ENCODE data around the gene CGB3. TPM values are rescaled to one million over a fixed set of nuclear protein-coding genes. Genes with fewer than 3 reads are reported as not detected.

Gene CGB3
- total RNA-seq: not detected in 2 replicates

GRCh38 chr19:49024233-49024632 lies at the start of gene CGB3:
Gene CGB3, minus strand, starts transcription at chr19:49024333. Its CDS starts 362 bp downstream, at chr19:49023971.

DNA sequence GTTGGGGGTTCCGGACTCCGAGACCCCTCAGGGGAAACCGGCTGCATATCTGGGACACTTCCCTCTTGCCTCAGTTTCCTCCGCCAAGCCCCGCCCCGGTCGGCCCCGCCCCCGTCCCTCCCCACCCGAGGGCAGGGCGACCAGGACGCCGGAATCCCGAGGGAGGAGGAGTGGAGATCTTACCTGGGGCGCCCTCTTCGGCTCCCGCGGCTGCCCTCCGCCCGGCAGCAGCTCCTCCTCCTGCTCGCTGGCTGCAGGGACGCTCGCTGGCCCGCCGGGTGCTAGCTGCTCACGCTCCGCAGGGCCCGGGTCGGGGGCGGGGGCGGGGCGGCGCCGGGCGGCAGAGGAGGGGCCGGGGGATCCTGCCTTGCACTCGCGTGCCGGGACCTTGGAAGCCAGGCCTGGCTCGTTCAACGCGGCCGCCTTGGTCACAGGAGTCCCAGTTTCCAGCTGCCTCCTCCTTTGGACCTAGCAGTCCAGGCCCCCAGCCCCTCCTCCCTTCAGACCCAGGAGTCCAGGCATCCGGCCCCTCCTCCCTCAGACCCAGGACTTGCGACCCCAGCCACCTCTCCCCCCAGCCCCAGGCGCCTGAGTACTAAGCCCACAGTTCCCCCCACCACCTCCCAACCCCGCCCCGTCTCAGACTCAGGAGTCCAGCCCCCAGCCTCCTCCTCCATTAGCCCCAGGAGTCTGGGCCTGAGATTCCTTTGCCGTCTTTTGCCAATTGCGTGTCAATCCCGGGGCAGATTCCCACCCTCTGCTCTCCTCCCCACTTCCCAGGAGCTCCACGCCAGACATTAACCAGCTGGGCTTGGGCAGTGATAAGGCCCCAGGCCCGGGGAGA lies 40.9 kb upstream of the CGB3 start, which contains the start of gene NTF4:
NTF4 (minus strand) TSS at position 51 of the 844 bp plus-strand sequence. CDS start 2,821 bp downstream, outside the sequence.

DNA sequence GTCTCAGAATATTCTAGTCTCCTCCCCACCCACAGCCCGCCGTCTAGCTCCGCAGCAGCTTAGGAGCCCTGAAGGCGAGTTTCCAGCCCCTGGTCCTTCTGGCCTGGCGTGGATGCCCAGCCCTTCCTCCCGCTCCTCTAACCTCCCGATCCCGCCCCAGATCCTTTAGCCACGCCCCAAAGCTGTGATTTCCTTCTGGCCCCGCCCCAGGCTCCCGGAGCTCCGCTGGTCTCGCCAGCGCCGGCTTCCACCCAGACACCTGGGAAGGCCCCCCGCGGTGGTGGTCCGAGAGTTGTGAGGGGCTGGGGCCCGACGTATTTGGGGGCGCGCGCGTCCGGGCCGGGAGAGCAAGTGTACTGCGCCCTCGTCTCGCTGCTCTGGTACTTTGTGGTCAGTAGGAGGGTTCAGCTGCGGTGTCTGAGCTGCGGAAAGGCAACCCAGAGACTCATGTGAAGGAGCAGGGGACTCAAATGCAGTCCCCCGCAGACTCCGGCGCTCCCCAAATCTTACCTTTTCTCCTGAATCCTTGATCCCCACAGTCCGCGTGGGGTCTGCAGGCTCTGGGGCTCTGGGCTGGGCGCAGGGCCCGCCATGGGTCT lies 33.6 kb upstream of the CGB3 start, which contains the start of gene CGB7:
CGB7 (minus strand) TSS at position 114 of the 599 bp plus-strand sequence. CDS start 2,374 bp downstream, outside the sequence.

DNA sequence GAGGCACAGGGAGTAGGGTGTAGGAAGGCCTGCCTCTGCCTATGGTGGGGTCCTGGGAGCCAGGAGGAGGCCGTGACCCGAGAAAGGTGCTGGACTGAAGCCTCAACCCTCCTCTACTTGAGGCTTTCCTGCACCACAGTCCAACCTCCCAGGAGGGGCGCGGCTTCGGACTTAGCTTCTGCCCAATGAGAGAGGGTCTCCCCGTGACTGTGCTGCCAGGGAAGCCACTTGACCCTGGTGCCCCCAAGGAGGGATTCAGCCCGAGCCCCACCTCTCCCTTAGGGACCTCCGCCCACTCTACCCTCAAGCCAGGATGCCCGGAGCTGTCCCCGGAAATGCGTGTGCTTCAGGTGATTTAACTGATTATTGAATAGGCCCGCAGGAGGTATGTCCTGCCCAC lies 24.9 kb upstream of the CGB3 start, which contains the start of gene CGB8:
CGB8 (minus strand) TSS at position 101 of the 400 bp plus-strand sequence. CDS start 372 bp downstream, outside the sequence.

DNA sequence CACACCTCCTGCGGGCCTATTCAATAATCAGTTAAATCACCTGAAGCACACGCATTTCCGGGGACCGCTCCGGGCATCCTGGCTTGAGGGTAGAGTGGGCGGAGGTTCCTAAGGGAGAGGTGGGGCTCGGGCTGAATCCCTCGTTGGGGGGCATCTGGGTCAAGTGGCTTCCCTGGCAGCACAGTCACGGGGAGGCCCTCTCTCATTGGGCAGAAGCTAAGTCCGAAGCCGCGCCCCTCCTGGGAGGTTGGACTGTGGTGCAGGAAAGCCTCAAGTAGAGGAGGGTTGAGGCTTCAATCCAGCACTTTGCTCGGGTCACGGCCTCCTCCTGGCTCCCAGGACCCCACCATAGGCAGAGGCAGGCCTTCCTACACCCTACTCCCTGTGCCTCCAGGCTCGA lies 19.4 kb upstream of the CGB3 start, which contains the start of gene CGB5:
CGB5 (plus strand) TSS at position 301 of the 400 bp plus-strand sequence. CDS start 362 bp downstream, outside the sequence.

DNA sequence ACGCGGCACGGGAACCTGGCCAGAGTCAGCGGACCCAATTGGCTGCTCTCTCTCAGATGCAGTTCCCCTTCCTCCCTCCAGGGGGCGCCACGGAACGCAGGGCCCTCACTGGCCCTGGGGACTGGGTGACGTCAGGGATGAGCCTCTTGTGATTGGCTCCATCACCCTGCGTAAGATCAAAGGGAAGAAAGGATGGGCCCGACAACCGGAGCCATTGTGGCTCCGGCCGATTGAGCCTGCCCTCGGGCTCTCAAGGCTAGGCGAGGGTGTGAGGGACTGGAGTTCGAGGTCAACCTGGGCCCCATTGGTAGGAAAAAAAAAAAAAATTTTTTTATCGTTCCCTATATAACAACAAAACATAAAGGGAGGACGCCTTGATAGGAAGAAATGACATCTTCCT lies 12.7 kb upstream of the CGB3 start, which contains the start of gene CGB1:
CGB1 (minus strand) TSS at position 81 of the 400 bp plus-strand sequence. CDS start 184 bp downstream, outside the sequence.

DNA sequence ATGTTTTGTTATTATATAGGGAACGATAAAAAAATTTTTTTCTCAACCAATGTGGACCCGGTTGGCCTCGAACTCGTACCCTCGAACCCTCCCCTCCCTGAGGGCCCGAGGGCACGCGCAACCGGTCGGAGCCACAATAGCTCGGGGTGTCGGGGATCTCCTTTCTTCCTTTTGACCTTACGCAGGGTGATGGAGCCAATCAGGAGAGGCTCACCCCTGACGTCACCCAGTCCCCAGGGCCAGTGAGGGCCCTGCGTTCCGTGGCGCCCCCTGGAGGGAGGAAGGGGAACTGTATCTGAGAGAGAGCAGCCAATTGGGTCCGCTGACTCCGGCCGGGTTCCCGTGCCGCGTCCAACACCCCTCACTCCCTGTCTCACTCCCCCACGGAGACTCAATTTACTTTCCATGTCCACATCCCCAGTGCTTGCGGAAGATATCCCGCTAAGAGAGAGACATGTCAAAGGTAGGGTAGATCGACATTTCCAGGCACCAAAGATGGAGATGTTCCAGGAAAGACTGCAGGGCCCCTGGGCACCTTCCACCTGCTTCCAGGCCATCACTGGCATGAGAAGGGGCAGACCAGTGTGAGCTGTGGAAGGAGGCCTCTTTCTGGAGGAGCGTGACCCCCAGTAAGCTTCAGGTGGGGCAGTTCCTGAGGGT lies 7.6 kb upstream of the CGB3 start, which contains the start of gene CGB2:
CGB2 (plus strand) TSS at position 249 of the 660 bp plus-strand sequence; CDS start at position 455, 206 bp downstream.

GRCh38 chr19:49017041-49017665 lies 7.0 kb downstream of the CGB3 start, which contains the start of gene LHB:
Gene LHB, minus strand, starts transcription at chr19:49017091. Its CDS starts 10 bp downstream, at chr19:49017081.

DNA sequence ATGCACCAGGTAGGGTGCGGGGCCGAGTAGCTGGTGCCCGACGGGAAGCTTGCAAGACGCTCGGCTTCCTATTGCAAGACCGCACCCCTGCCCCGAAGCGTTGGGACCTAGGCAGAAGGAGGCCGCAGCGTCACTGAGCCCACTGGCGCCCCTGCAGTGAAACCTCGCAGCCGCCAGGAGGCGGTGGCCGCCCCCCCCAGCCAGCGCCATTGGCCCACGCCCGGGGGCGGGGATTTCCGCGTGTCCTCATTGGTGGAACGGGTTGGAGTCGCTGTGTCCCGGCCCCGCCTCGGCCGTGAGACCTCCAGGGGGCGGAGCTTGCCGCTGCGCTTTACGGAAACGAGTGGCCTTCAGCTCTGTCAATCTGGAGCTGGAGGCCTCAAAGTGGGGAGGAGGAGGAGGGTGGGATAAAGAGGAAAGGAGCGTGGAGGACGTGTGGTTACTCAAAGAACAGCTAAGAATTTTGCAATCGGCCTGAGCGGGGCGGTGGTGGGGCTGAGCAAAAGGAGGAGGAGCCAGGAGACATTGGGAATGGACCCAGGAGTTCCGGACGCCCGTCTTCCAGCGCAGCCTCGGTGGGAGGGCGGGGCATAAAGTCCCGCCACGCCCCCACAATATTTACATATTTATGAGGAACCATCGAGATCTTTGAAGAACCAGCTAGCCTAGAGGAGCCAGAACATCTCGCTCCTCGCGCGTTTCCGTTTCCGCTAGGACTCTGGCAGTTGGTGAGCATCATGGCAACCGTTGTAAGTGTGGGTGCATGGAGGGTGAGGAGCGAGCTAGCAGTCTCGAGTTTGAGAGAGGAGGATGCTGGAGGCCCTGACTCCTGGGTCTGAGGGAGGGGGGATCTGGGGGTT lies 30.7 kb downstream of the CGB3 start, which contains the start of the genes GYS1 and RUVBL2:
GYS1 (minus strand) TSS at position 135 of the 860 bp plus-strand sequence. CDS start 197 bp downstream, outside the sequence.
RUVBL2 (plus strand) TSS at position 713 of the 860 bp plus-strand sequence; CDS start at position 738, 25 bp downstream.

Other genes with a start within 250 kb of the CGB3 start
- 46.4 and 51.6 TPM in 2 replicates for gene BCAT2, start 213.3 kb downstream of the CGB3 start, total RNA-seq
- 6.0 TPM in 2 replicates for gene HSD17B14, start 187.8 kb downstream of the CGB3 start, total RNA-seq
- gene PLEKHA4, start 155.7 kb downstream of the CGB3 start, total RNA-seq: 33.5 and 35.4 TPM in 2 replicates
- gene PPP1R15A, start 151.9 kb downstream of the CGB3 start, total RNA-seq: 70.0 and 111 TPM in 2 replicates
- gene TULP2, start 125.6 kb downstream of the CGB3 start, total RNA-seq: 0.44 and 1.7 TPM in 2 replicates
- 185 and 330 TPM in 2 replicates for gene NUCB1, start 124.0 kb downstream of the CGB3 start, total RNA-seq
- not detected in 2 replicates for gene DHDH, start 90.6 kb downstream of the CGB3 start, total RNA-seq
- gene BAX, start 69.5 kb downstream of the CGB3 start, total RNA-seq: 84.1 and 144 TPM in 2 replicates
- gene FTL, start 59.0 kb downstream of the CGB3 start, total RNA-seq: 3,972 and 15,717 TPM in 2 replicates
- gene GYS1, start 31.0 kb downstream of the CGB3 start, total RNA-seq: 41.5 and 53.4 TPM in 2 replicates
- gene RUVBL2, start 30.4 kb downstream of the CGB3 start, total RNA-seq: 175 and 353 TPM in 2 replicates
- not detected in 2 replicates for gene LHB, start 7.2 kb downstream of the CGB3 start, total RNA-seq
- not detected in 2 replicates for gene CGB2, start 7.6 kb upstream of the CGB3 start, total RNA-seq
- gene CGB1, start 12.6 kb upstream of the CGB3 start, total RNA-seq: not detected in 2 replicates
- gene CGB5, start 19.5 kb upstream of the CGB3 start, total RNA-seq: not detected in 2 replicates
- not detected in 2 replicates for gene CGB8, start 24.8 kb upstream of the CGB3 start, total RNA-seq
- gene CGB7, start 33.4 kb upstream of the CGB3 start, total RNA-seq: not detected in 2 replicates
- not detected in 2 replicates for gene NTF4, start 40.5 kb upstream of the CGB3 start, total RNA-seq
- gene KCNA7, start 48.4 kb upstream of the CGB3 start, total RNA-seq: not detected in 2 replicates
- 116 and 242 TPM in 2 replicates for gene SNRNP70, start 61.1 kb upstream of the CGB3 start, total RNA-seq
- 6.3 and 7.4 TPM in 2 replicates for gene LIN7B, start 90.0 kb upstream of the CGB3 start, total RNA-seq
- 0.99 TPM in 1 of 2 replicates, not detected in the other for gene C19orf73, start 94.8 kb upstream of the CGB3 start, total RNA-seq
- gene PPFIA3, start 95.2 kb upstream of the CGB3 start, total RNA-seq: 1.0 and 1.5 TPM in 2 replicates
- not detected in 2 replicates for gene HRC, start 131.1 kb upstream of the CGB3 start, total RNA-seq
- gene TRPM4, start 133.5 kb upstream of the CGB3 start, total RNA-seq: 23.0 and 27.0 TPM in 2 replicates